Colonic mucosa (tissue), 4 donors: ENCODE data around the gene KLF9. TPM values are rescaled to one million over a fixed set of nuclear protein-coding genes. Genes with fewer than 3 reads are reported as not detected.

Source experiments
- DNase-seq: peaks from one replicate; pipeline ENCODE4 v3.0.0-alpha.2; 2020
- H3K27ac ChIP-seq: fragments of 200-600 bp; one replicate; pipeline ENCODE4 v1.8.0; 2021
- H3K27me3 ChIP-seq: fragments of 200-600 bp; one replicate; pipeline ENCODE4 v1.8.0; 2021
- H3K36me3 ChIP-seq: fragments of 200-600 bp; one replicate; pipeline ENCODE4 v1.8.0; 2021
- H3K4me1 ChIP-seq: fragments of 200-600 bp; one replicate; pipeline ENCODE4 v1.8.0; 2021; ENCODE audit warnings: mild to moderate bottlenecking
- H3K4me3 ChIP-seq: fragments of 200-600 bp; one replicate; pipeline ENCODE4 v1.8.0; 2021
- H3K9ac ChIP-seq, 2 donors: one replicate each; pipeline ENCODE4 v1.7.0; 2013; ENCODE audit warnings: control low read depth in 2 of 2, low read depth in 2 of 2, low read length in 2 of 2
- H3K9me3 ChIP-seq: fragments of 200-600 bp; one replicate; pipeline ENCODE4 v1.8.0; 2021
- CTCF ChIP-seq: fragments of 200-600 bp; IDR thresholded peaks from one replicate; pipeline ENCODE4 v1.8.0; 2022; ENCODE audit warnings: antibody characterized with exemption, mild to moderate bottlenecking
- intact Hi-C: fragments of 100-400 bp; cut with DNase I; formaldehyde crosslinking; loops from one replicate; pipeline ENCODE4 v1.14.1; 2022
- total RNA-seq, 2 donors: library from RNA; stranded (reverse); fragmentation: NEBNext Ultra II Directional in 1 of 2; extraction: Animal tissue kit (Norgen Biotek cat#: 25700) in 1 of 2; gene quantifications; one replicate each; pipeline ENCODE4 v1.2.1, GENCODE V29; 2021
- donor health status: healthy.
- donor health status: DM: no; HTN: no; CAD: no.
- donor health status: DM: no; HTN: no; CAD: no.

Gene KLF9
- 10 to 100 TPM; 13.5 to 18.8 TPM for total RNA-seq

- peaks cover 9% of the 10 kb centered on the region for H3K4me1 ChIP-seq
- peak within 1 kb of the TSS; percentile 86 to 100 for H3K9ac ChIP-seq
- TF ChIP-seq CTCF: no peak
- no peaks in the 10 kb centered on the region for H3K36me3 ChIP-seq
- DNase-seq: peak; percentile 95
- intact Hi-C loops: loop anchor here (5.0 kb wide), 1 partner anchor 68 kb away; no protein-coding TSS in a partner anchor
- H3K27ac ChIP-seq: peak within 1 kb of the TSS; percentile 99
- H3K9me3 ChIP-seq: no peaks in the 10 kb centered on the region
- peak within 1 kb of the TSS; percentile 65 for H3K4me3 ChIP-seq
- no peaks in the 10 kb centered on the region for H3K27me3 ChIP-seq
Measured at GRCh38 chr9:70413799-70414775, at the start of gene KLF9. TSS of gene KLF9 (minus strand) at chr9:70414657. CDS start at chr9:70413363, 1,294 bp downstream.

GRCh38 chr9:70463877-70464276, 49.4 kb upstream of the KLF9 start:
- Histone ChIP-seq H3K9ac (no peak overlapping the region), H3K4me3 (no peak overlapping the region), H3K9me3 (no peaks in the 10 kb centered on the region), H3K4me1 (no peaks in the 10 kb centered on the region), H3K36me3 (no peaks in the 10 kb centered on the region), H3K27ac (no peak overlapping the region), H3K27me3 (no peaks in the 10 kb centered on the region)
- DNase-seq: no peak
- intact Hi-C loops: no loop called here
- no peak for TF ChIP-seq CTCF

GRCh38 chr9:70462300-70462699, 47.8 kb upstream of the KLF9 start:
- no peaks in the 10 kb centered on the region for H3K9me3 ChIP-seq
- no peak overlapping the region for H3K9ac ChIP-seq
- H3K36me3 ChIP-seq: no peaks in the 10 kb centered on the region
- intact Hi-C loops: no loop called here
- H3K4me1 ChIP-seq: no peaks in the 10 kb centered on the region
- no peaks in the 10 kb centered on the region for H3K27me3 ChIP-seq
- H3K27ac ChIP-seq: no peak overlapping the region
- H3K4me3 ChIP-seq: no peak overlapping the region
- no peak for DNase-seq
- no peak for TF ChIP-seq CTCF

- Histone ChIP-seq H3K27me3 (no peaks in the 10 kb centered on the region), H3K9ac (no peak overlapping the region), H3K9me3 (no peaks in the 10 kb centered on the region), H3K27ac (no peak overlapping the region), H3K4me1 (peaks cover 9% of the 10 kb centered on the region), H3K4me3 (no peak overlapping the region), H3K36me3 (no peaks in the 10 kb centered on the region)
- intact Hi-C loops: no loop called here
- DNase-seq: no peak
- TF ChIP-seq CTCF: no peak
Measured at GRCh38 chr9:70457235-70457634, 42.8 kb upstream of the KLF9 start.

- H3K27me3 ChIP-seq: no peaks in the 10 kb centered on the region
- TF ChIP-seq CTCF: no peak
- H3K4me3 ChIP-seq: no peak overlapping the region
- no peaks in the 10 kb centered on the region for H3K9me3 ChIP-seq
- intact Hi-C loops: no loop called here
- H3K27ac ChIP-seq: peak overlapping the region; percentile 54
- no peaks in the 10 kb centered on the region for H3K36me3 ChIP-seq
- H3K9ac ChIP-seq: peak overlapping the region in 1 of 2 donors; percentile 28
- peak; percentile 66 for DNase-seq
- peaks cover 9% of the 10 kb centered on the region for H3K4me1 ChIP-seq
Measured at GRCh38 chr9:70455993-70456704, 41.7 kb upstream of the KLF9 start.
